Caco-2 (cell line): ENCODE data around the gene STT3A. TPM values are rescaled to one million over a fixed set of nuclear protein-coding genes. Genes with fewer than 3 reads are reported as not detected.
"Not testable (repeated sequence)": the region's sequence is repeated elsewhere in the genome, so short reads cannot be mapped to it uniquely, and the experiment has no call there.

Source experiments
- BruUV-seq: library from RNA; stranded (reverse); fragments of 400-500 nt; replicated peaks from 2 replicates; lab custom pipeline; 2021; lab: Mats Ljungman, UMichigan
- CTCF ChIA-PET: fragments of 300-600 bp; sonication (Branson Sonifier 250); formaldehyde crosslinking; loops from one replicate; lab custom pipeline; 2022; ENCODE audit warnings: antibody characterized with exemption; lab: Charles Lee
- POLR2A ChIA-PET: fragments of 300-600 bp; sonication (Branson Sonifier 250); formaldehyde crosslinking; loops from one replicate; lab custom pipeline; 2022; ENCODE audit warnings: antibody characterized with exemption; lab: Charles Lee
- DNase-seq, 2 experiments: peaks; one replicate each; pipeline versions ENCODE4 v3.0.0 to v3.0.0-alpha.2; 2020 to 2022
- H3K27me3 ChIP-seq: replicated peaks from 2 replicates; pipeline ENCODE4 v1.6.0; 2011; ENCODE audit warnings: low read length; ENCODE audit not compliant: control insufficient read depth, insufficient read depth
- H3K36me3 ChIP-seq: 2 replicates; pipeline ENCODE4 v1.5.1; 2011; ENCODE audit warnings: low read length; ENCODE audit not compliant: control insufficient read depth, insufficient read depth
- H3K4me1 ChIP-seq: fragments of 250-450 bp; sonication (Bioruptor Pico); 2 replicates; pipeline ENCODE4 v1.5.1; 2020; ENCODE audit warnings: mild to moderate bottlenecking
- H3K4me3 ChIP-seq: 2 replicates; pipeline ENCODE4 v1.5.1; 2011; ENCODE audit warnings: low read depth, mild to moderate bottlenecking, control low read depth, low read length
- H3K9me3 ChIP-seq: fragments of 250-450 bp; sonication (Bioruptor Pico); 2 replicates; pipeline ENCODE4 v1.5.1; 2020; ENCODE audit warnings: mild to moderate bottlenecking, moderate library complexity
- H3K27ac Mint-ChIP-seq: one replicate; pipeline ENCODE4 v1.8.0; 2022; ENCODE audit warnings: mixed read lengths; ENCODE audit not compliant: unreplicated experiment
- H3K27me3 Mint-ChIP-seq: one replicate; pipeline ENCODE4 v1.8.0; 2022; ENCODE audit warnings: mixed read lengths; ENCODE audit not compliant: insufficient read depth, unreplicated experiment
- H3K36me3 Mint-ChIP-seq: one replicate; pipeline ENCODE4 v1.8.0; 2022; ENCODE audit warnings: mild to moderate bottlenecking, mixed read lengths; ENCODE audit not compliant: insufficient read depth, unreplicated experiment
- H3K4me1 Mint-ChIP-seq: one replicate; pipeline ENCODE4 v1.8.0; 2022; ENCODE audit warnings: low read depth, mixed read lengths; ENCODE audit not compliant: unreplicated experiment
- H3K4me3 Mint-ChIP-seq: one replicate; pipeline ENCODE4 v1.8.0; 2022; ENCODE audit warnings: mild to moderate bottlenecking, moderate library complexity, mixed read lengths; ENCODE audit not compliant: unreplicated experiment
- H3K9me3 Mint-ChIP-seq: one replicate; pipeline ENCODE4 v1.8.0; 2022; ENCODE audit warnings: mixed read lengths; ENCODE audit not compliant: unreplicated experiment
- CTCF ChIP-seq, 2 experiments: fragments of 200-600 bp in 1 of 2; IDR thresholded peaks; 1 replicate in 1 of 2; 2 replicates in 1 of 2; pipeline versions ENCODE4 v1.5.1 to v1.8.0; 2011 to 2022; ENCODE audit warnings: antibody characterized with exemption in 1 of 2, control low read depth in 1 of 2, inconsistent platforms in 1 of 2, low read depth in 1 of 2, low read length in 1 of 2, mild to moderate bottlenecking in 1 of 2, moderate library complexity in 1 of 2; ENCODE audit not compliant: insufficient read depth in 1 of 2, severe bottlenecking in 1 of 2, unreplicated experiment in 1 of 2
- intact Hi-C: fragments of 100-400 bp; cut with micrococcal nuclease; formaldehyde crosslinking; loops from one replicate; pipeline ENCODE4 v1.10.0; 2022; ENCODE audit not compliant: unreplicated experiment
- total RNA-seq: library from RNA; stranded (reverse); gene quantifications from 2 replicates; pipeline ENCODE4 v1.2.3, GENCODE V29; 2022

STT3A gene
- total RNA-seq, 1 experiment from 2014 or later = 517 TPM

GRCh38 chr11:125570952-125571351, 21.7 kb upstream of the STT3A start:
- Histone ChIP-seq H3K4me3 (no peak overlapping the region), H3K36me3 (0 out of 2 replicates have a peak, but pooled peaks cover 8% of the 10 kb centered on the region), H3K9me3 (no peaks in the 10 kb centered on the region), H3K4me1 (peaks cover 20% of the 10 kb centered on the region), H3K27me3 (no peaks in the 10 kb centered on the region)
- intact Hi-C loops = loop anchor here (5.0 kb wide), 1 partner anchor 301 kb away; no protein-coding TSS in a partner anchor
- no peak for DNase-seq
- Mint-ChIP-seq H3K36me3 (peaks cover 40% of the 10 kb centered on the region), H3K27ac (no peak overlapping the region), H3K27me3 (no peaks in the 10 kb centered on the region), H3K4me3 (peak overlapping the region; percentile 80), H3K9me3 (no peaks in the 10 kb centered on the region), H3K4me1 (peaks cover 10% of the 10 kb centered on the region)
- CTCF ChIA-PET = no interaction called here
- POLR2A ChIA-PET = interaction anchor here (0.6 to 2.3 kb wide), 3 partner anchors 8 to 137 kb away, joined by 3 to 20 read pairs (median 4); partner anchors contain the start of gene STT3A
- TF ChIP-seq CTCF (IDR thresholded peaks at IDR 0.05; ENCODE audit: insufficient read depth in 1 of 2, low read depth in 1 of 2, low read length in 1 of 2, severe bottlenecking in 1 of 2, unreplicated experiment in 1 of 2) = no peak
- no TSS peak for BruUV-seq

GRCh38 chr11:125572916-125573315, 19.7 kb upstream of the STT3A start:
- CTCF ChIA-PET = interaction anchor here (0.6 kb wide), 1 partner anchor 768 kb away, joined by 3 read pairs; no protein-coding TSS in a partner anchor
- intact Hi-C loops = loop anchor here (5.0 kb wide), 1 partner anchor 299 kb away; no protein-coding TSS in a partner anchor
- POLR2A ChIA-PET = no interaction called here

GRCh38 chr11:125577181-125577580, 15.5 kb upstream of the STT3A start:
- DNase-seq, H3K9me3 Mint-ChIP-seq, CTCF ChIA-PET, intact Hi-C loops, POLR2A ChIA-PET, H3K27me3 ChIP-seq, BruUV-seq, H3K4me3 ChIP-seq, H3K4me1 Mint-ChIP-seq, H3K4me3 Mint-ChIP-seq, H3K4me1 ChIP-seq, H3K27me3 Mint-ChIP-seq, H3K9me3 ChIP-seq, H3K27ac Mint-ChIP-seq: not testable (repeated sequence)
- H3K36me3 ChIP-seq = peaks cover 12% of the 10 kb centered on the region
- H3K36me3 Mint-ChIP-seq = peaks cover 88% of the 10 kb centered on the region

More at GRCh38 chr11:125572916-125573315, 19.7 kb upstream of the STT3A start:
- BruUV-seq = no TSS peak
- no peak overlapping the region for H3K4me3 ChIP-seq
- peaks cover 20% of the 10 kb centered on the region for H3K4me1 ChIP-seq
- Mint-ChIP-seq H3K4me1 (peaks cover 10% of the 10 kb centered on the region), H3K27me3 (no peaks in the 10 kb centered on the region), H3K36me3 (peaks cover 57% of the 10 kb centered on the region), H3K9me3 (no peaks in the 10 kb centered on the region), H3K27ac (no peak overlapping the region), H3K4me3 (no peak overlapping the region)
- no peaks in the 10 kb centered on the region for H3K27me3 ChIP-seq
- no peak for DNase-seq
- H3K9me3 ChIP-seq = no peaks in the 10 kb centered on the region
- no peak for TF ChIP-seq CTCF (IDR thresholded peaks at IDR 0.05; ENCODE audit: insufficient read depth in 1 of 2, low read depth in 1 of 2, low read length in 1 of 2, severe bottlenecking in 1 of 2, unreplicated experiment in 1 of 2)
- H3K36me3 ChIP-seq = 0 out of 2 replicates have a peak, but pooled peaks cover 8% of the 10 kb centered on the region
